Activated CD8-positive, alpha-beta memory T cell treated with anti-CD3 and anti-CD28 coated beads for 36 hours (primary cell): Measurements from ENCODE around the gene COL15A1. TPM values are rescaled to one million over a fixed set of nuclear protein-coding genes. Genes with fewer than 3 reads are reported as not detected.
"Not testable (repeated sequence)": the region's sequence is repeated elsewhere in the genome, so short reads cannot be mapped to it uniquely, and the experiment has no call there.

ENCODE experiments used
- CTCF ChIA-PET: fragments of 350-600 bp; sonication (Branson Sonifier 250); formaldehyde crosslinking; loops from one replicate; lab custom pipeline; 2021; ENCODE audit warnings: antibody characterized with exemption; lab: Charles Lee
- POLR2A ChIA-PET: fragments of 350-600 bp; sonication (Branson Sonifier 250); formaldehyde crosslinking; loops from one replicate; lab custom pipeline; 2021; ENCODE audit warnings: antibody characterized with exemption; lab: Charles Lee
- total RNA-seq, 2 experiments: library from RNA; stranded (reverse); gene quantifications; one replicate each; pipeline ENCODE4 v1.2.3, GENCODE V29; 2021

COL15A1 gene
- total RNA-seq, 2 experiments from 2014 or later, result 0.02 to 0.04 TPM

DNA sequence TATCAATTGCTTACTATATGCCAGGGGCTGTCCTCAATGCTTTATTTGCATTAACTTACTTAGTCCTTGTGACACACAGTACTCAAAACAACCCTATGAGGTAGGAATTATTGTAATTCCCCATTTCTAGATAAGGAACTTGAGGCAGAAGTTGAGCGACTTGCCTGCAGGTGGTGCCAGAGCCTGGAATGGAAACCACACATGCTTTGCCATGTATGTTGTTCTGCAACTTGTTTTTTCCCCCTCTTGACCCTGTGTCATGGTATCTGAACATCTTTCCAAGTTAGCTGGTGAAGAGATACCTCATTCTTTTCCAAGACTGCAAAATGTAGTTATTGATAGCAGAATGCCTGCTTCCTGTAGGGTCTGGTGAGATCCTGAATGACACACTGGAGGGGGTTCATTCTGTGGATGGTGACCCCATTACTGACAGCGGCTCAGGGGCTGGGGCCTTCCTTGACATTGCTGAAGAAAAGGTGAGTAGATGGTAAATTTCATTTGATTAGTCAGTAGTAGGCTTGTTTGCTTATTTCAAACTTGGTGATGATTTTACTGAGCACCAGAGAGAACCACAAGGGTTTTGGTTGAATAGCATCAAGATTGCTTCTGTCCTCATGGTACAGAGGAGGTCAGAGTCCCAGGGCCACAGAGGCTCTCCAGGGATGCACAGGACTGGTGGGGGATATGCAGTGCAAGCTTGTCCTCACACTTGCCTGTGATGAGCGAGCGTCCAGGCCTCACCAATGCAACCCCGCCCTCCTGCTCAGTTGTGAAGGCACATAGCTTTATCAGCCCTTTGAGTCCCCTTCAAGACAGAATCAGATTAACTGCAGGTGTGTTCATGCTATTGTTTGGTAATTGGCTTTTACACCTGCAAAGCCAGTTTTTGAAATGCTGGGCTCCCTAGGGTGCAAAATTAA lies 57.0 kb downstream of the COL15A1 start:
- ChIA-PET POLR2A (no interaction called here), CTCF (interaction anchor here (0.7 to 1.4 kb wide), 5 partner anchors 10 to 138 kb away, joined by 3 read pairs; no protein-coding TSS in a partner anchor)

GRCh38 chr9:99001892-99002291 lies 58.2 kb downstream of the COL15A1 start:
- ChIA-PET CTCF (interaction anchor here (0.6 to 1.4 kb wide), 3 partner anchors 12 to 655 kb away, joined by 3 read pairs; no protein-coding TSS in a partner anchor), POLR2A (no interaction called here)

DNA sequence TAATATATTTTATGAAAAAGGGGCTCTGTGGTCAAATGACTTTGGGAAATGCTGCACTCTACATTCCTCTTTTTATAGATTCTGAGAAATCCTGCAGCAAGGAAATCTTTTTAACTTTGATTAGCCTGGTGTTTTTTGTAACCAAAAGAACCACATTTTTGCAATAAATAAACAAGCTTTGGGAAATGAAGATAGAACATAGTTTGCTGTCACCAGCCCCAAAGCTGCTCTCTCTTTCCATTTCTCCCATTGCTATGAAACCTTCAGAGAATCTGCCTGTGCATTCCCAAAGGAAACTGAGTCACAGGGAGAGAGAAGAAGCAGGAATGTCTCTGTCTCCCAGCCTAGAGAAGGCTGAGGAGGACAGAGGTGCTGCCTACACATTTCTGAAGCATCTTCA lies 59.0 kb downstream of the COL15A1 start:
- ChIA-PET POLR2A (no interaction called here), CTCF (interaction anchor here (0.7 to 1.3 kb wide), 3 partner anchors 30 to 57 kb away, joined by 3 to 4 read pairs (median 3); no protein-coding TSS in a partner anchor)

GRCh38 chr9:99003308-99003707 lies 59.6 kb downstream of the COL15A1 start:
- POLR2A ChIA-PET, result no interaction called here
- CTCF ChIA-PET, result interaction anchor here (0.6 to 1.3 kb wide), 4 partner anchors 31 to 156 kb away, joined by 3 to 4 read pairs (median 3); no protein-coding TSS in a partner anchor

DNA sequence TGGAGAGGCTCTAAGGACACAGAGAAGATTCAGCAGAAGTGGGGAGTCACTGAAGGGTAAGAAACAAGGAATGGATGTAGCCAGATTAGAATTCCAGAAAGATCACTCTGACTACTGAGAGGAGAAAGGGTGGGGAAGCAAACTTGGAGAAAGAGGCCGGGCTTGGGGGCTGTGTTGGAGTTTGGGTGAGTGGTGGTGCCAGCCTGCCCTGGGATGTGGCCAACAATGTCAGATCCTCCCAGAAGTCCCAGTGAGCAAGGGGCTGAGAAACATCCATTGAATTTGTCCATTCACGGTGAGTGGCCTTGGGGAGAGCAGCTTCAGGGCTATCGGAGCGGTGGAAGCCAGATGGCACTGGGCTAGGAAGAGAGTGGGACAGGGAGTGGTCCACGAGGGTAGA lies 60.4 kb downstream of the COL15A1 start:
- CTCF ChIA-PET, result interaction anchor here (1.0 kb wide), 1 partner anchor 10 kb away, joined by 3 read pairs; no protein-coding TSS in a partner anchor
- POLR2A ChIA-PET, result no interaction called here

GRCh38 chr9:99004717-99005460 lies 61.2 kb downstream of the COL15A1 start:
- CTCF ChIA-PET, result interaction anchor here (1.0 kb wide), 1 partner anchor 9 kb away, joined by 3 read pairs; no protein-coding TSS in a partner anchor
- POLR2A ChIA-PET, result no interaction called here

DNA sequence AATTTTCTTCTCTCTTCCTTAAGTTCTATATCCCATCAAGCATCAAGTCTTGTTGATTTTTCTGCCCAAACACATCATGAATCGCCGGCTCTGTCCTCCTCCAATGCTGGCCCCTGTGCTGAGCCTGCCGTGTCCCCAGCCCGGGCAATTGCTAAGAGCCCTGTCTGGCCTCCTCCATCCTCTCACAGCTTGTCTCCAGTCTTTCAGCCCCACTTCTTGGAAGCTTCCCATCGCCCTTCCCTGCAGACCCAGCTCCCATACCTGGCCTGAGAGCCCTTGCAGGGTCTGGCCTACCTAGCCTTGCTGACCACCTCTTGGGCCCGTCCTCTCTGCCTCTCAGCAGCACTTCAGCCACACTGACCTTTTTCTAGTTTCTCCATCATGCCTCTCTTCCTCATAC lies 61.9 kb downstream of the COL15A1 start:
- ChIA-PET POLR2A (no interaction called here), CTCF (no interaction called here)

DNA sequence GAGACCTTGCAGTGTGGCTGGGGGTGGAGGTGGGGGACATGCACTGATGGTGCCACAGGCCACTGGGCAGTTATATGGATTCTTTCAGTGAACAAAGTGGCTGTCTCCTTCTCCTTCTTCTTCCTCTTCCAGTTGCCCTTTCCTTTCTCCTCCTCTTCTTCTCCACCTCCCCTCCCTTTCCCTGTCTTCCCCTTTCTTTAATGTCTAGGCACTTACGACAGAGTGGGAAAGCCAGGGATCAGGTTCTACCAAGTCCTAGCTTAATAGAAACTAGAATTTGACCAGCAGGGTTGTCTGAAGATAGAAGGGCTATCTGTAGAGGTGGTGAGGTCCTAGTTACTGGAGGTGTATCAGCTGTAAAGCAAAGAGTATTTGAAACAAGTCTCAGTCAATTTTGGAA lies 62.8 kb downstream of the COL15A1 start:
- ChIA-PET CTCF (no interaction called here), POLR2A (no interaction called here)

DNA sequence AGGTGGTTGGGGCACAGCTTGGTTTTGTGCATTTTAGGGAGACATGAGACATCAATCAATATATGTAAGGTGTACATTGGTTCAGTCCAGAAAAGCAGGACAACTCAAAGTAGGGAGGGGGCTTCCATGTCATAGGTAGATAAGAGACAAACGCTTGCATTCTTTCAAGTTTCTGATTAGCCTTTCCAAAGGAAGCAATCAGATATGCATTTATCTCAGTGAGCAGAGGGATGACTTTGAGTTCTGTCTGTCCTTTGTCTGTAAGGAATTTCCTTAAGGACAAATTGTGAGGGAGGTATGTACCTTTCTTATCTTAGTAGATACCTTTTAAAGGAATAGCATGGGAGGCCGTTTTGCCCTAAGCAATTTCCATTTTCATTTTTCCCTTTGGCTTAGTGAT lies 63.3 kb downstream of the COL15A1 start:
- ChIA-PET POLR2A (no interaction called here), CTCF (no interaction called here)

GRCh38 chr9:99008203-99008602 lies 64.5 kb downstream of the COL15A1 start:
- POLR2A ChIA-PET, result no interaction called here
- CTCF ChIA-PET, result interaction anchor here (0.7 to 1.0 kb wide), 2 partner anchors 44 to 72 kb away, joined by 3 read pairs; no protein-coding TSS in a partner anchor

DNA sequence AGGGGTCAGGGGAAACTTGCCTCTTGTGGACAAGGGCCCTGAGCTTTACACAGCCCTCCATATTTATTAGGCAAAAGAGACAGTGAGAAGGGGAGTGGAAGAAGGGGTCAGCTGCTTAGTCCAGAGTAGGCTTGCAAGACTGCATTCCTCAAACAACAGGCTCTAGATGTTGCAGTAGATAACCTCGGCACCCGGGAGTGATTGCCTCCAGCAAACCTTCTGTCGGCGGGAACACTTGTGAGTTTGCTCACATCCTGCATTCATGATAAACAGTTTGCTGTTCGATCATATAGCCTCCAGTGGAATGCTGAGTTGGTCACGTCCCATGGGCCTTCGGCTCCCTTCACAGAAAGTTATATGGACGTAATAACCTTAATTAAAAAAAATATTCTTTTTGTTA lies 66.7 kb downstream of the COL15A1 start:
- CTCF ChIA-PET, result interaction anchor here (0.6 kb wide), 1 partner anchor 12 kb away, joined by 3 read pairs; no protein-coding TSS in a partner anchor
- POLR2A ChIA-PET, result not testable (repeated sequence)

- POLR2A ChIA-PET, result no interaction called here
Observed at GRCh38 chr9:99011161-99011709, 67.5 kb downstream of the COL15A1 start.

DNA sequence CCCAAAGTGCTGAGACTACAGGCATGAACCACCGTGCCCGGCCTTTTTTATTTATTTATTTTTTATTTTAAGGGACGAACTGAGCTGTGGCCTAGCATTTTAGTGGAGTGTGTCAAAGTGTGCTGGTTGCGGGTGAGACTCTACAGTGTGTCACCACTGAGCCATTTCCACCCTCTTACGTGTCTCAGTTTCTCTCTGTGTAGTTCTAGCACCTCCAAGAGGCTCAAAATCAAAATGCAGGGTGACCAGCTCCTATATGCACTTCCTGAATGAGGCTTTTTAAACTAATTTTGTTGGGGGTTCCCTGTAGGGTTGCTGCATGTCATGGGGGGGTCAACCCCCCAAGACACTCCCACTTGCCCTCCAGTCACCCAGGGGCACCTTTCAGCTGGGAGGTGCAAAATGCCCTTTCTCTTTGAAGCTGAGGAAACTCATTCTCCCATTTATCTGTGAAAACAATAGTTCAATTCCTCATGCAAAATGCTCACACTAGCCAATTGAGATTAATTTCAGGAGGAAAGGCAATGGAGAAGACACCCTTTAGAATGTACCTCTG lies 69.3 kb downstream of the COL15A1 start:
- ChIA-PET CTCF (interaction anchor here (0.8 to 2.1 kb wide), 10 partner anchors 8 to 165 kb away, joined by 3 to 8 read pairs (median 4); partner anchors contain the start of gene TGFBR1), POLR2A (interaction anchor here (0.6 to 1.5 kb wide), 3 partner anchors 14 to 93 kb away, joined by 3 to 6 read pairs (median 4); partner anchors contain the start of gene TGFBR1)

More at GRCh38 chr9:99011161-99011709, 67.5 kb downstream of the COL15A1 start:
- CTCF ChIA-PET, result interaction anchor here (0.6 to 0.7 kb wide), 3 partner anchors 12 to 201 kb away, joined by 3 to 6 read pairs (median 3); no protein-coding TSS in a partner anchor

GRCh38 chr9:99013550-99013949 lies 69.8 kb downstream of the COL15A1 start:
- CTCF ChIA-PET, result interaction anchor here (0.8 to 2.1 kb wide), 9 partner anchors 9 to 166 kb away, joined by 3 to 8 read pairs (median 4); partner anchors contain the start of gene TGFBR1
- POLR2A ChIA-PET, result interaction anchor here (0.6 to 1.5 kb wide), 3 partner anchors 15 to 92 kb away, joined by 3 to 6 read pairs (median 4); partner anchors contain the start of gene TGFBR1

GRCh38 chr9:99015448-99015847 lies 71.7 kb downstream of the COL15A1 start:
- POLR2A ChIA-PET, result interaction anchor here (0.5 kb wide), 1 partner anchor 118 kb away, joined by 9 read pairs; no protein-coding TSS in a partner anchor
- CTCF ChIA-PET, result interaction anchor here (0.6 kb wide), 1 partner anchor 1090 kb away, joined by 5 read pairs; no protein-coding TSS in a partner anchor

- CTCF ChIA-PET, result interaction anchor here (0.6 kb wide), 1 partner anchor 1089 kb away, joined by 5 read pairs; no protein-coding TSS in a partner anchor
- POLR2A ChIA-PET, result interaction anchor here (0.5 kb wide), 1 partner anchor 118 kb away, joined by 9 read pairs; no protein-coding TSS in a partner anchor
Observed at GRCh38 chr9:99015890-99016289, 72.2 kb downstream of the COL15A1 start.

GRCh38 chr9:99016681-99017387 lies 73.1 kb downstream of the COL15A1 start:
- ChIA-PET CTCF (no interaction called here), POLR2A (no interaction called here)
